H1 (cell line): ENCODE results near the gene AMIGO2. TPM values are rescaled to one million over a fixed set of nuclear protein-coding genes. Genes with fewer than 3 reads are reported as not detected.

Experiments
- CTCF ChIA-PET: fragments of 300-600 bp; sonication (Branson Sonifier 250); formaldehyde crosslinking; loops from one replicate; lab custom pipeline; 2021; ENCODE audit not compliant: partially characterized antibody; lab: Charles Lee
- POLR2A ChIA-PET: fragments of 300-600 bp; sonication (Branson Sonifier 250); formaldehyde crosslinking; loops from one replicate; lab custom pipeline; 2021; ENCODE audit warnings: inconsistent platforms; ENCODE audit not compliant: partially characterized antibody; lab: Charles Lee
- DNase-seq, 2 experiments: peaks; one replicate each; pipeline versions ENCODE4 v3.0.0 to v3.0.0-alpha.2; 2010 to 2022; ENCODE audit warnings: low spot score in 2 of 2, low read depth in 1 of 2, mixed read lengths in 1 of 2
- FAIRE-seq: peaks from 2 replicates; lab custom pipeline; 2011; peaks lifted over from hg19 to GRCh38; lab: Jason Lieb, UNC
- H2AFZ ChIP-seq: 2 replicates; pipeline ENCODE4 v1.8.1; 2012; ENCODE audit warnings: low read length, inconsistent platforms
- H2AK5ac ChIP-seq: 2 replicates; pipeline ENCODE4 v1.6.1; 2013; ENCODE audit warnings: low read depth, low read length
- H2BK120ac ChIP-seq: replicated peaks from 2 replicates; pipeline ENCODE3; 2013; ENCODE audit warnings: low read depth, low read length, inconsistent platforms
- H2BK12ac ChIP-seq: 2 replicates; pipeline ENCODE4 v1.6.1; 2013; ENCODE audit warnings: low read depth, low read length
- H2BK15ac ChIP-seq: 2 replicates; pipeline ENCODE4 v1.6.1; 2013; ENCODE audit warnings: low read length
- H2BK20ac ChIP-seq: 2 replicates; pipeline ENCODE4 v1.6.1; 2013; ENCODE audit warnings: low read length
- H2BK5ac ChIP-seq: 2 replicates; pipeline ENCODE4 v1.6.1; 2013; ENCODE audit warnings: low read depth, low read length
- H3K14ac ChIP-seq: 2 replicates; pipeline ENCODE4 v1.6.1; 2013; ENCODE audit warnings: inconsistent platforms; ENCODE audit not compliant: insufficient read length
- H3K18ac ChIP-seq: 2 replicates; pipeline ENCODE4 v1.6.1; 2013; ENCODE audit warnings: low read length; ENCODE audit errors: extremely low read depth
- H3K23ac ChIP-seq: 2 replicates; pipeline ENCODE4 v1.6.1; 2013; ENCODE audit warnings: inconsistent platforms; ENCODE audit not compliant: insufficient read length
- H3K23me2 ChIP-seq: 2 replicates; pipeline ENCODE4 v1.6.1; 2013; ENCODE audit warnings: low read depth, low read length
- H3K27ac ChIP-seq: 2 replicates; pipeline ENCODE4 v1.6.1; 2011; ENCODE audit warnings: low read depth, low read length, inconsistent platforms
- H3K27me3 ChIP-seq, 4 experiments: replicated peaks in 1 of 4; 1 replicate in 1 of 4; 2 replicates in 3 of 4; pipeline versions ENCODE4 v1.6.1 to v1.8.1; 2011 to 2013; ENCODE audit warnings: low read length in 3 of 4, mild to moderate bottlenecking in 3 of 4, inconsistent platforms in 2 of 4, mixed read lengths in 2 of 4, moderate library complexity in 1 of 4; ENCODE audit not compliant: control insufficient read depth in 3 of 4, insufficient read depth in 3 of 4; ENCODE audit errors: extremely low read depth in 1 of 4
- H3K36me3 ChIP-seq, 4 experiments: 2 replicates each; pipeline versions ENCODE4 v1.6.1 to v1.8.1; 2011 to 2013; ENCODE audit warnings: mild to moderate bottlenecking in 4 of 4, low read length in 3 of 4, moderate library complexity in 2 of 4, control low read depth in 1 of 4, inconsistent platforms in 1 of 4; ENCODE audit not compliant: insufficient read depth in 4 of 4, control insufficient read depth in 2 of 4
- H3K4ac ChIP-seq: replicated peaks from 2 replicates; pipeline ENCODE3; 2013; ENCODE audit warnings: low read length, low read depth, mixed read lengths, inconsistent platforms; ENCODE audit not compliant: insufficient read length
- H3K4me1 ChIP-seq, 4 experiments: replicated peaks in 1 of 4; 1 replicate in 1 of 4; 2 replicates in 3 of 4; pipeline versions ENCODE4 v1.6.1 to v1.8.1; 2011 to 2013; ENCODE audit warnings: low read length in 3 of 4, inconsistent platforms in 2 of 4, mixed read lengths in 1 of 4; ENCODE audit not compliant: insufficient read depth in 4 of 4, control insufficient read depth in 3 of 4
- H3K4me2 ChIP-seq, 2 experiments: 2 replicates each; pipeline versions ENCODE4 v1.6.1 to v1.8.1; 2011 to 2013; ENCODE audit warnings: low read depth in 2 of 2, low read length in 2 of 2, control low read depth in 1 of 2, inconsistent platforms in 1 of 2, mild to moderate bottlenecking in 1 of 2; ENCODE audit not compliant: insufficient read depth in 1 of 2
- H3K4me3 ChIP-seq, 4 experiments: fragments of 200-600, 300-600 bp in 1 of 4; sonication (generic), shearing (Covaris generic), sonication (Bioruptor Twin) in 1 of 4; 2 replicates each; pipeline versions ENCODE4 v1.5.1 to v1.8.1; 2011 to 2016; ENCODE audit warnings: low read length in 4 of 4, low read depth in 3 of 4, control low read depth in 2 of 4, inconsistent platforms in 2 of 4, mild to moderate bottlenecking in 2 of 4, mixed read lengths in 1 of 4, moderate library complexity in 1 of 4; ENCODE audit not compliant: insufficient read depth in 2 of 4; ENCODE audit errors: extremely low read depth in 1 of 4
- H3K56ac ChIP-seq: replicated peaks from 2 replicates; pipeline ENCODE3; 2013; ENCODE audit warnings: low read depth, mild to moderate bottlenecking, mixed read lengths, low read length, inconsistent platforms; ENCODE audit not compliant: insufficient read length
- H3K79me1 ChIP-seq: 2 replicates; pipeline ENCODE4 v1.6.1; 2013; ENCODE audit warnings: low read depth, low read length, control low read depth
- H3K79me2 ChIP-seq, 2 experiments: 2 replicates each; pipeline versions ENCODE4 v1.6.1 to v1.8.1; 2012 to 2013; ENCODE audit warnings: low read length in 2 of 2, mild to moderate bottlenecking in 2 of 2, inconsistent platforms in 1 of 2; ENCODE audit not compliant: insufficient read depth in 2 of 2, control insufficient read depth in 1 of 2
- H3K9ac ChIP-seq, 4 experiments: replicated peaks in 1 of 4; 1 replicate in 1 of 4; 2 replicates in 3 of 4; pipeline versions ENCODE4 v1.6.1 to v1.8.1; 2011 to 2013; ENCODE audit warnings: low read depth in 3 of 4, low read length in 3 of 4, control low read depth in 2 of 4, mild to moderate bottlenecking in 2 of 4, moderate library complexity in 2 of 4, inconsistent platforms in 1 of 4; ENCODE audit errors: extremely low read depth in 1 of 4
- H3K9me3 ChIP-seq, 2 experiments: 2 replicates each; pipeline versions ENCODE4 v1.6.1 to v1.8.1; 2012 to 2013; ENCODE audit warnings: mild to moderate bottlenecking in 2 of 2, moderate library complexity in 2 of 2, control low read depth in 1 of 2, inconsistent platforms in 1 of 2, low read depth in 1 of 2, low read length in 1 of 2, mixed read lengths in 1 of 2; ENCODE audit not compliant: insufficient read depth in 2 of 2
- H4K20me1 ChIP-seq, 2 experiments: replicated peaks in 1 of 2; 2 replicates each; pipeline versions ENCODE3 to v1.8.1; 2011 to 2013; ENCODE audit warnings: inconsistent platforms in 2 of 2, low read length in 2 of 2, mild to moderate bottlenecking in 1 of 2; ENCODE audit not compliant: insufficient read depth in 2 of 2, control insufficient read depth in 1 of 2
- H4K5ac ChIP-seq: 2 replicates; pipeline ENCODE4 v1.6.1; 2013; ENCODE audit warnings: low read length, low read depth, mixed read lengths, inconsistent platforms; ENCODE audit not compliant: insufficient read length
- H4K8ac ChIP-seq: 2 replicates; pipeline ENCODE4 v1.8.0; 2013; ENCODE audit warnings: mild to moderate bottlenecking, moderate library complexity, low read length, inconsistent platforms; ENCODE audit not compliant: insufficient read depth; ENCODE audit errors: extremely low read depth
- H4K91ac ChIP-seq: replicated peaks from 2 replicates; pipeline ENCODE3; 2013; ENCODE audit warnings: low read length, mixed read lengths, inconsistent platforms; ENCODE audit not compliant: insufficient read length
- CHD1 ChIP-seq: IDR thresholded peaks from 2 replicates; pipeline ENCODE4 v1.6.1; 2012; ENCODE audit warnings: low read depth, low read length, improper control_type of control experiment
- POU5F1 ChIP-seq: IDR thresholded peaks from 2 replicates; pipeline ENCODE4 v1.6.1; 2011; ENCODE audit warnings: low read depth, mild to moderate bottlenecking, low read length, moderate library complexity
- SRF ChIP-seq: IDR thresholded peaks from 2 replicates; pipeline ENCODE4 v1.6.1; 2011; ENCODE audit warnings: mild to moderate bottlenecking, low read depth, low read length, moderate library complexity
- TAF1 ChIP-seq: IDR thresholded peaks from 2 replicates; pipeline ENCODE4 v1.6.1; 2011; ENCODE audit warnings: mild to moderate bottlenecking, low read depth, low read length
- WGBS, 2 experiments: shearing (Covaris generic) in 1 of 2; methylation state at CpG; one replicate each; pipeline versions ENCODE4 v1.1.6 to v1.1.7; 2013 to 2015; ENCODE audit warnings: low lambda C conversion rate in 2 of 2, mixed read lengths in 2 of 2, inconsistent platforms in 1 of 2, low coverage in 1 of 2, missing lambda C conversion rate in 1 of 2; ENCODE audit not compliant: insufficient replicate concordance in 2 of 2, insufficient coverage in 1 of 2, insufficient read length in 1 of 2; ENCODE audit errors: extremely low coverage in 1 of 2, missing lambda C conversion rate in 1 of 2; 5-methylcytosine and 5-hydroxymethylcytosine counted together
- polyA plus RNA-seq, 7 experiments: library from polyadenylated mRNA; depleted of rRNA in 3 of 7; stranded (reverse) in 5 of 7; unstranded in 2 of 7; fragments of >200 nt in 5 of 7; fragments of 200-250 nt in 2 of 7; gene quantifications; 1 replicate in 5 of 7; 2 replicates in 1 of 7; 4 replicates in 1 of 7; pipeline versions ENCODE4 v1.2.1 to v1.2.3, GENCODE V29; 2011 to 2013; ENCODE audit warnings: missing spikeins in 2 of 7, mixed read lengths in 2 of 7
- total RNA-seq: library from RNA; stranded (reverse); fragmentation: NEBNext Ultra II Directional; extraction: Animal tissue kit (Norgen Biotek cat#: 25700); gene quantifications from 2 replicates; pipeline ENCODE4 v1.2.1, GENCODE V29; 2021
- TF ChIP-seq, protein P1 (sequence below): IDR thresholded peaks from 2 replicates; pipeline ENCODE4 v1.6.1; 2011; ENCODE audit warnings: low read depth, mild to moderate bottlenecking, low read length; ENCODE audit not compliant: insufficient read depth

The AMIGO2 gene
- total and polyA plus RNA-seq, 2 of the 8 experiments (the other 6 are each of a cell fraction or from before 2014, with no cell fraction given), result 1.7 to 3.3 TPM

DNA sequence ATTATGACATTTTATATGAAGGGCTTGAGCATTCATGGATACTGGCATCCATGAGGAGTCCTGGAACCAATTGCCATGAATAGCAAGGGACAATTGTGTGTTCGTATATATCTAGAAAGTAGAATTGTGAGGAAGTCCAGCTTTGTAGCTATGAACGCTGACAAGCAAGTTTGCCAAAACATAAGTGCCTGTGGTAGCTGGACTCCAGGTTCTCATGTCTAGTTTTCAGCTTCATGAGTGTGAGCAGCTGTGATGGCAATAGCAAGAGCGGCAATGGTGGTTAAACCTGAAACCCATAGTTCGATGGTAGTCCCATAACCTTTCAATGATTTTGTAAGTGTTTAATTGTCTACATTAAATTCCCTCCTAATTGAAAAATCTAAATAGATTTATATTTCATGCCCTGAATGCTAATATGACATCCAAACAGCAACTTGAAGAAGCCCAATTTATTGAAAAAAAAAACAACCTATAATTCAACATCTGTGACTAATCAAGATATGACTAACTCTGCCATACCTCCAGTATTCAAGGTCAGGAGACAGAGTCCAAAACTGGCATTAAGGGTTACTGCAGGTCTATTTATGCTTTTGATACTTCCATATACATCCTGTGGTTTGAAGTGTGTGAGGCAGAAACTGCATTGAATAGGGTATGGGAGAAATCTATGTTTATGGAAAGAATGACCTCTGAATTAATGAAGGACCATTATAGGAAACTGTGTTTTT is 50.6 kb downstream of the AMIGO2 start:
- Histone ChIP-seq H2AK5ac (no peak overlapping the region), H2BK5ac (no peak overlapping the region), H3K36me3 (no peaks in the 10 kb centered on the region), H3K4me2 (no peak overlapping the region), H2BK12ac (no peak overlapping the region), H4K8ac (no peak overlapping the region), H3K14ac (no peak overlapping the region), H3K9ac (no peak overlapping the region), H3K4me1 (peaks cover 0 to 6% (median 3%) of the 10 kb centered on the region in 4 experiments; a peak in 3 of 7 replicates), H3K27ac (no peak overlapping the region), H3K79me1 (no peaks in the 10 kb centered on the region), H2BK20ac (no peak overlapping the region), H4K20me1 (no peaks in the 10 kb centered on the region), H3K4ac (no peak overlapping the region), H3K23ac (no peak overlapping the region), H3K18ac (no peak overlapping the region), H3K9me3 (no peaks in the 10 kb centered on the region), H3K27me3 (peaks cover 0 to 1% (median 0%) of the 10 kb centered on the region in 4 experiments; a peak in 2 of 7 replicates), H2BK15ac (no peak overlapping the region), H3K23me2 (no peaks in the 10 kb centered on the region), H2BK120ac (no peak overlapping the region), H3K4me3 (no peak overlapping the region), H4K91ac (no peak overlapping the region), H3K79me2 (no peaks in the 10 kb centered on the region), H2AFZ (no peak overlapping the region), H3K56ac (no peak overlapping the region), H4K5ac (no peak overlapping the region)
- ChIA-PET CTCF (interaction anchor here (0.6 kb wide), 1 partner anchor 369 kb away, joined by 4 read pairs; no protein-coding TSS in a partner anchor), POLR2A (no interaction called here)
- FAIRE-seq (no peak), DNase-seq (no peak)
- WGBS, 2 experiments, result 64% methylated on average over 4 of the region's 4 CpGs; no CpG with 5 or more reads in 1 of the 2 experiments
- TF ChIP-seq POU5F1 (no peak), TAF1 (no peak), SRF (no peak), CHD1 (no peak)
- TF ChIP-seq, protein P1, sequence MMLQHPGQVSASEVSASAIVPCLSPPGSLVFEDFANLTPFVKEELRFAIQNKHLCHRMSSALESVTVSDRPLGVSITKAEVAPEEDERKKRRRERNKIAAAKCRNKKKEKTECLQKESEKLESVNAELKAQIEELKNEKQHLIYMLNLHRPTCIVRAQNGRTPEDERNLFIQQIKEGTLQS, result no peak
